HepG2 (cell line): Measurements from ENCODE around the gene APC2. TPM values are rescaled to one million over a fixed set of nuclear protein-coding genes. Genes with fewer than 3 reads are reported as not detected.
A peak's percentile ranks its signal among the peaks of the same experiment; 100 is the strongest.

Experiments used
- ARHGAP35 ChIP-seq: sonication (generic); formaldehyde crosslinking; IDR thresholded peaks from 2 replicates; pipeline ENCODE4 v1.9.0; 2022; ENCODE audit warnings: mild to moderate bottlenecking, inconsistent platforms, moderate library complexity, missing genetic modification reagents, borderline replicate concordance
- EZH2 ChIP-seq: conservative IDR thresholded peaks from 2 replicates; pipeline ENCODE4 v1.6.1; 2012; ENCODE audit warnings: mild to moderate bottlenecking, low read depth, low read length, moderate library complexity
- FOXP1 ChIP-seq, 2 experiments: fragments of 450-650 bp in 1 of 2; IDR thresholded peaks; 2 replicates each; pipeline ENCODE4 v1.6.1; 2017 to 2018; ENCODE audit warnings: antibody characterized with exemption in 1 of 2
- GATAD2A ChIP-seq: IDR thresholded peaks from 2 replicates; pipeline ENCODE4 v1.6.1; 2016
- JUND ChIP-seq: sonication (generic); formaldehyde crosslinking; IDR thresholded peaks from 2 replicates; pipeline ENCODE4 v1.8.0; 2022; ENCODE audit warnings: mild to moderate bottlenecking, missing genetic modification reagents
- KIAA2018 ChIP-seq: sonication (generic); formaldehyde crosslinking; IDR thresholded peaks from 2 replicates; pipeline ENCODE4 v1.5.0; 2020; ENCODE audit warnings: mild to moderate bottlenecking, missing genetic modification reagents, borderline replicate concordance
- MAFK ChIP-seq, 2 experiments: IDR thresholded peaks in 1 of 2; conservative IDR thresholded peaks in 1 of 2; 2 replicates each; pipeline ENCODE4 v1.6.1; 2011; ENCODE audit warnings: improper control_type of control experiment in 2 of 2, low read length in 2 of 2
- MATR3 ChIP-seq: sonication (generic); formaldehyde crosslinking; IDR thresholded peaks from 2 replicates; pipeline ENCODE4 v1.4.0; 2020; ENCODE audit warnings: missing genetic modification reagents
- POLR2G ChIP-seq: fragments of 200-400 bp; formaldehyde crosslinking; IDR thresholded peaks from 2 replicates; pipeline ENCODE4 v1.6.1; 2018; ENCODE audit warnings: mild to moderate bottlenecking, low read depth, low read length, moderate library complexity
- SRSF4 ChIP-seq: fragments of 200-400 bp; formaldehyde crosslinking; IDR thresholded peaks from one replicate; pipeline ENCODE4 v1.6.1; 2018; ENCODE audit warnings: mild to moderate bottlenecking, low read depth, low read length, moderate library complexity; ENCODE audit not compliant: poor library complexity, severe bottlenecking
- SRSF9 ChIP-seq: fragments of 200-400 bp; formaldehyde crosslinking; IDR thresholded peaks from 2 replicates; pipeline ENCODE4 v1.6.1; 2018; ENCODE audit warnings: borderline replicate concordance, mild to moderate bottlenecking, low read depth, low read length; ENCODE audit not compliant: insufficient read depth, poor library complexity, severe bottlenecking
- ZFP62 ChIP-seq: sonication (generic); formaldehyde crosslinking; IDR thresholded peaks from 2 replicates; pipeline ENCODE4 v1.4.0; 2020; ENCODE audit warnings: missing genetic modification reagents
- ZNF234 ChIP-seq: sonication (generic); formaldehyde crosslinking; conservative IDR thresholded peaks from 2 replicates; pipeline ENCODE4 v1.5.1; 2020; ENCODE audit warnings: mild to moderate bottlenecking, missing genetic modification reagents
- ZNF282 ChIP-seq: fragments of 450-650 bp; IDR thresholded peaks from 2 replicates; pipeline ENCODE4 v1.6.1; 2018; ENCODE audit not compliant: partially characterized antibody
- ZNF614 ChIP-seq: IDR thresholded peaks from 2 replicates; pipeline ENCODE4 v1.6.1; 2018; ENCODE audit warnings: missing biosample characterization, missing genetic modification reagents, inconsistent platforms, borderline replicate concordance
- ZNF773 ChIP-seq: sonication (generic); formaldehyde crosslinking; IDR thresholded peaks from 2 replicates; pipeline ENCODE4 v1.4.0; 2020; ENCODE audit warnings: missing genetic modification reagents, borderline replicate concordance
- ZNF788 ChIP-seq: sonication (generic); formaldehyde crosslinking; IDR thresholded peaks from 2 replicates; pipeline ENCODE4 v1.5.0; 2020; ENCODE audit warnings: mild to moderate bottlenecking, missing genetic modification reagents, borderline replicate concordance
- ZSCAN25 ChIP-seq: sonication (generic); formaldehyde crosslinking; IDR thresholded peaks from 2 replicates; pipeline ENCODE4 v1.8.0; 2022; ENCODE audit warnings: mild to moderate bottlenecking, missing genetic modification reagents
- polyA plus RNA-seq, 8 experiments: library from polyadenylated mRNA; depleted of rRNA in 3 of 8; stranded (reverse) in 7 of 8; unstranded in 1 of 8; fragments of >200 nt; fragmentation: Illumina TruSeq in 4 of 8; extraction: Trizol in 4 of 8; gene quantifications; 2 replicates each; pipeline versions ENCODE4 v1.2.1 to v1.2.3, GENCODE V29; 2011 to 2016; ENCODE audit warnings: low read depth in 4 of 8, missing spikeins in 1 of 8, mixed read lengths in 1 of 8; ENCODE audit not compliant: insufficient read depth in 1 of 8
- total RNA-seq, 5 experiments: library from RNA; depleted of rRNA; stranded (reverse); fragments of >200 nt; fragmentation: Illumina TruSeq; extraction: Trizol; gene quantifications; 2 replicates each; pipeline ENCODE4 v1.2.3, GENCODE V29; 2016; ENCODE audit warnings: low read depth in 1 of 5
- TF ChIP-seq, protein P1 (sequence below): sonication (generic); formaldehyde crosslinking; IDR thresholded peaks from 2 replicates; pipeline ENCODE4 v1.4.0; 2020; ENCODE audit warnings: missing genetic modification reagents
- TF ChIP-seq, protein P2 (sequence below): sonication (generic); formaldehyde crosslinking; IDR thresholded peaks from 2 replicates; pipeline ENCODE4 v1.8.0; 2022; ENCODE audit warnings: low read depth, missing genetic modification reagents

APC2 gene
- total and polyA plus RNA-seq, 2 of the 13 experiments (the other 11 are each of a cell fraction or from before 2014, with no cell fraction given): 0.08 to 0.22 TPM

DNA sequence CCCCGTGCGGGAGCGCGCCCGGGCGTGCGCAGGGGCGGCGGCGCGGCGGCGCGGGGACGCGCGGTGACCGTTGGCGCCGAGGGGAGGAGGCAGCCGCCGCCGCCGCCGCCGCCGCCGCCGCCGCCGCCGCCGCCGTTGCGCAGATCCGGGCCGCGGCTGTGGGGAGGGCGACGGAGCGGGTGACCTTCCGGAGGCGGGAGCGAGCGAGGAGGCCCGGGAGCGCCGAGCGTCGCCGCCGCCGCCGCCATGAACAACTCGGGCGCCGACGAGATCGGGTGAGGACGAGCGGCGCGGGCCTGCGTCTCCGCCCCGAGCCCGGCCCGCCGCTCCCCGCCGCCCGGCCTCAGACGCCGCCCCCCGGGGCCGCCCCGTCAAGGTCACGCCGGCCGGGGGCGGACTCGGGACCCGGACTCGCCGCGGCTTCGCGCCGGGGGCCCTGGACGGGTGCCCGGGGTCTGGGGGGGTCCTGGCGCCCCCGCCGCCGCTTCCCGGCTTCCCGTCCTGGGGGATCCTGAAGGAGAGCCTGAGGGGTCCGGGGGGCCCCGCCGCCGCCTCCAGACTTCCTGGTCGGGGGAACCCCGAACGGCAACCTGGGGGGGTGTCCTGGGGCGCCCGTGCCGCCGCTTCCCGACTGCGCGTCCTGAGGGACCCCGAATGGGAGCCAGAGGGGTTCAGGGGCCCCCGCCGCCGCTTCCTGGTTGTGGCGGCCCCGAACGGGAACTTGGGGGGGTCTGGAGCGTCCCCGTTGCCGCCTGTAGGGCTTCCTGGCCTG lies 42.2 kb upstream of the APC2 start, which contains the start of gene DAZAP1 (continued):
- TF ChIP-seq ZNF773 (CRISPR knock-in tag) (no peak), ZFP62 (CRISPR knock-in tag) (no peak), KIAA2018 (no peak), ZNF614 (CRISPR knock-in tag) (no peak), SRSF9 (no peak), JUND (CRISPR knock-in tag) (no peak), EZH2 (no peak), GATAD2A (no peak), POLR2G (0 out of 2 replicates have a peak, but pooled peaks have one; percentile 6), SRSF4 (no peak), ZNF788 (no peak), FOXP1 (IDR thresholded peaks at IDR 0.05) (no peak), FOXP1 (CRISPR knock-in tag; IDR thresholded peaks at IDR 0.05) (no peak), ZNF282 (no peak), ZSCAN25 (no peak), ZNF234 (no peak), ARHGAP35 (CRISPR knock-in tag) (no peak), MATR3 (CRISPR knock-in tag) (no peak), MAFK (conservative IDR thresholded peaks at IDR 0.05 in 1 of 2, IDR thresholded peaks at IDR 0.05 in 1 of 2; ENCODE audit: low read length in 2 of 2) (no peak)
- TF ChIP-seq, protein P1, sequence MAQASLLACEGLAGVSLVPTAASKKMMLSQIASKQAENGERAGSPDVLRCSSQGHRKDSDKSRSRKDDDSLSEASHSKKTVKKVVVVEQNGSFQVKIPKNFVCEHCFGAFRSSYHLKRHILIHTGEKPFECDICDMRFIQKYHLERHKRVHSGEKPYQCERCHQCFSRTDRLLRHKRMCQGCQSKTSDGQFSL (CRISPR knock-in tag): no peak
- TF ChIP-seq, protein P2, sequence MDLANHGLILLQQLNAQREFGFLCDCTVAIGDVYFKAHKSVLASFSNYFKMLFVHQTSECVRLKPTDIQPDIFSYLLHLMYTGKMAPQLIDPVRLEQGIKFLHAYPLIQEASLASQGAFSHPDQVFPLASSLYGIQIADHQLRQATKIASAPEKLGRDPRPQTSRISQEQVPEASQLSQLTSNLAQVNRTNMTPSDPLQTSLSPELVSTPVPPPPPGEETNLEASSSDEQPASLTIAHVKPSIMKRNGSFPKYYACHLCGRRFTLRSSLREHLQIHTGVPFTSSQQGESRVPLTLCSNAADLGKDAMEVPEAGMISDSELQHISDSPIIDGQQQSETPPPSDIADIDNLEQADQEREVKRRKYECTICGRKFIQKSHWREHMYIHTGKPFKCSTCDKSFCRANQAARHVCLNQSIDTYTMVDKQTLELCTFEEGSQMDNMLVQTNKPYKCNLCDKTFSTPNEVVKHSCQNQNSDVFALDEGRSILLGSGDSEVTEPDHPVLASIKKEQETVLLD (CRISPR knock-in tag): 0 out of 2 replicates have a peak, but pooled peaks have one; percentile 42
